Measurements from ENCODE around the gene HILPDA. TPM values are rescaled to one million over a fixed set of nuclear protein-coding genes. Genes with fewer than 3 reads are reported as not detected.

Gene HILPDA
- total and polyA plus RNA-seq, 9 of the 15 experiments (the other 6 are each of a cell fraction or from before 2014, with no cell fraction given), result 8.3 to 71.8 (median 23.5) TPM

DNA sequence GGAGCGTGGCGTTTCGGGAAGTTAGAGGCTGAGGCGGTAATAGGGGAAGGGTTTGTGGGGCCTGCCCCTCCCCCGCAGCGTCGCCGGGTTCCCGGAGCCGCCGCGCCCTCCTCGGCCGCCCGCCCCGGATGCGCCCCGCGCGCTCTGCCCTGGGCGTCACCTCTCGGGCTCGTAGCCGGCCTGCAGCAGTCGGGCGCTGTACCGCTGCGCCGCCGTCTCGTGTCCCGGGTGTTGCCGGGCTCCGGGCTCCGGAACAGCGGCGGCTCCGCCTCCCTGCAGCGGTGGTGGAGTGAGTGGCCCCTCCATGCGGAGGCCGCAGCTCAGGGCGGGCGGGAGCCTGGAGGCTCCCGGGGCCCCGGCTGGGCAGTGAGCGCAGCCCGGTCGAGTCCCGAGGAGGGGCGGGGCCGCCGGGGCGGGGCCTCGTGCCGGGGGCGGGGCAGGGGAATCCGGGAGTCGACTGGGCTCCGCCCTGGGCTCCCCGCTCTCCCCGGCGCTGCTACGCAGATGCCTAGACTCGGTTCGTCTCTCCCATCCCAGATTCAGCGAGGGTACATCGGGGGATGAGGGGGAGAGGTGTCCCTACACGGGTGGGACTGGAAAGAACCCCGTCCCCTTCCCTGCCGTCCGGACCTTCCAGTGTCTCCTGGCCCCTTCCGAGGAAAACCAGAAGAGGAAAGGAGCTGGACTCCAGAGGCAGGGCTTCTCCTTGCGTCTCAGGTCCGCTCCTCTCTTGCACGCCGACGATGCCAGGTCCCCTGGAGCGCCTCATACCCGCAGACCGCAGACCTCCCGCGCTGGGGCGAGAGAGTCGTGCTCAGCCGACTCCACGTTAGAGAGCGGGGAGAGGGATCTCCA lies 45.9 kb upstream of the HILPDA start, which contains the start of gene IMPDH1:
Gene IMPDH1, minus strand, starts transcription at position 387 of the 855 bp plus-strand sequence. Its CDS starts 81 bp downstream, at position 306.
- no peaks in the 10 kb centered on the region for H3K27me3 ChIP-seq (ENCODE audit: control insufficient read depth in 2 of 2, insufficient read depth in 2 of 2, low read length in 2 of 2)
- H4K20me1 ChIP-seq (replicated peaks; ENCODE audit: control insufficient read depth, insufficient read depth, low read length), result no peaks in the 10 kb centered on the region
- peak within 1 kb of the TSS; percentile 72 for H3K27ac ChIP-seq (ENCODE audit: extremely low read depth, low read depth, low read length)
- POLR2A ChIA-PET, result interaction anchor here (0.5 to 2.7 kb wide), 6 partner anchors 9 to 470 kb away, joined by 3 to 10 read pairs (median 3); partner anchors contain the start of gene RBM28
- peaks cover 41 to 55% of the 10 kb centered on the region in 2 experiments for H3K4me1 ChIP-seq (replicated peaks in 1 of 2; ENCODE audit: control insufficient read depth in 2 of 2, insufficient read depth in 2 of 2, low read length in 2 of 2)
- WGBS (ENCODE audit: insufficient coverage, low coverage, missing lambda C conversion rate), result under 1% methylated on average over 79 of the region's 87 CpGs
- BruUV-seq (replicated peaks), result TSS peak; percentile 78
- ATAC-seq (peak; percentile 89), FAIRE-seq (peak; percentile 40), DNase-seq (ENCODE audit: extremely low read depth in 1 of 4, low spot score in 3 of 4) (peak; percentile 89 to 100 (median 99))
- peak within 1 kb of the TSS; percentile 96 for H3K4me2 ChIP-seq (ENCODE audit: insufficient read depth, low read length)
- in situ Hi-C loops (cut with MboI) (no loop called here), intact Hi-C loops (cut with micrococcal nuclease) (no loop called here)
- H3K9me1 ChIP-seq (ENCODE audit: control insufficient read depth, insufficient read depth, low read length), result no peaks in the 10 kb centered on the region
- no peaks in the 10 kb centered on the region for H3K9me3 ChIP-seq (replicated peaks; ENCODE audit: control insufficient read depth, insufficient read depth, low read depth, low read length)
- H2AFZ ChIP-seq (ENCODE audit: low read depth, low read length), result peak within 1 kb of the TSS; percentile 97
- peaks cover 15% of the 10 kb centered on the region for H3K79me2 ChIP-seq (ENCODE audit: control insufficient read depth, insufficient read depth, low read length)
- peak within 1 kb of the TSS; percentile 49 for H3K4me3 ChIP-seq
- H3K36me3 ChIP-seq (ENCODE audit: control insufficient read depth, insufficient read depth, low read length), result no peaks in the 10 kb centered on the region
- CTCF ChIA-PET (ENCODE audit: low intra/inter-chr PET ratio), result interaction anchor here (0.7 kb wide), 1 partner anchor 17 kb away, joined by 3 read pairs; no protein-coding TSS in a partner anchor
- peak within 1 kb of the TSS; percentile 79 to 94 for H3K9ac ChIP-seq (ENCODE audit: insufficient read depth in 1 of 2, low read depth in 2 of 2, low read length in 2 of 2)
- TF ChIP-seq ZNF436 (CRISPR knock-in tag; IDR thresholded peaks at IDR 0.05) (no peak), SMARCB1 (IDR thresholded peaks at IDR 0.05; ENCODE audit: insufficient read length, low read depth) (no peak), ZNF347 (CRISPR knock-in tag; IDR thresholded peaks at IDR 0.05; ENCODE audit: low read depth) (no peak), L3MBTL2 (IDR thresholded peaks at IDR 0.05) (peak; percentile 87), PHF21A (IDR thresholded peaks at IDR 0.05; ENCODE audit: borderline replicate concordance, low read depth) (no peak), ZZZ3 (IDR thresholded peaks at IDR 0.05) (no peak), ZBTB17 (CRISPR knock-in tag; IDR thresholded peaks at IDR 0.05) (peak; percentile 29; the same call in 1 of the 2 replicates), ZNF551 (CRISPR knock-in tag; IDR thresholded peaks at IDR 0.05) (no peak), ZNF79 (CRISPR knock-in tag; IDR thresholded peaks at IDR 0.05; ENCODE audit: low read depth) (no peak), SP1 (CRISPR knock-in tag; IDR thresholded peaks at IDR 0.05) (no peak; the same call in 1 of the 2 replicates), STAG1 (CRISPR knock-in tag; IDR thresholded peaks at IDR 0.05; ENCODE audit: borderline replicate concordance) (no peak), EWSR1 (IDR thresholded peaks at IDR 0.05; ENCODE audit: borderline replicate concordance, low read depth, partially characterized antibody) (no peak), NCOA6 (IDR thresholded peaks at IDR 0.05) (peak; percentile 75), MBD2 (IDR thresholded peaks at IDR 0.05; ENCODE audit: borderline replicate concordance, low read depth) (peak; percentile 42; the same call in 1 of the 2 replicates), COPS2 (conservative IDR thresholded peaks at IDR 0.05) (no peak), TAF9B (IDR thresholded peaks at IDR 0.05; ENCODE audit: partially characterized antibody) (no peak), SOX6 (IDR thresholded peaks at IDR 0.05) (peak; percentile 67), ZNF140 (CRISPR knock-in tag; IDR thresholded peaks at IDR 0.05) (no peak)
- TF ChIP-seq, protein P1, sequence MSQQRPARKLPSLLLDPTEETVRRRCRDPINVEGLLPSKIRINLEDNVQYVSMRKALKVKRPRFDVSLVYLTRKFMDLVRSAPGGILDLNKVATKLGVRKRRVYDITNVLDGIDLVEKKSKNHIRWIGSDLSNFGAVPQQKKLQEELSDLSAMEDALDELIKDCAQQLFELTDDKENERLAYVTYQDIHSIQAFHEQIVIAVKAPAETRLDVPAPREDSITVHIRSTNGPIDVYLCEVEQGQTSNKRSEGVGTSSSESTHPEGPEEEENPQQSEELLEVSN (IDR thresholded peaks at IDR 0.05; ENCODE audit: borderline replicate concordance in 1 of 2, extremely low read depth in 1 of 2, insufficient read depth in 1 of 2, insufficient read length in 1 of 2, low read depth in 1 of 2, low read length in 1 of 2, poor library complexity in 1 of 2, severe bottlenecking in 1 of 2), result peak; percentile 61 to 65
- TF ChIP-seq, protein P2, sequence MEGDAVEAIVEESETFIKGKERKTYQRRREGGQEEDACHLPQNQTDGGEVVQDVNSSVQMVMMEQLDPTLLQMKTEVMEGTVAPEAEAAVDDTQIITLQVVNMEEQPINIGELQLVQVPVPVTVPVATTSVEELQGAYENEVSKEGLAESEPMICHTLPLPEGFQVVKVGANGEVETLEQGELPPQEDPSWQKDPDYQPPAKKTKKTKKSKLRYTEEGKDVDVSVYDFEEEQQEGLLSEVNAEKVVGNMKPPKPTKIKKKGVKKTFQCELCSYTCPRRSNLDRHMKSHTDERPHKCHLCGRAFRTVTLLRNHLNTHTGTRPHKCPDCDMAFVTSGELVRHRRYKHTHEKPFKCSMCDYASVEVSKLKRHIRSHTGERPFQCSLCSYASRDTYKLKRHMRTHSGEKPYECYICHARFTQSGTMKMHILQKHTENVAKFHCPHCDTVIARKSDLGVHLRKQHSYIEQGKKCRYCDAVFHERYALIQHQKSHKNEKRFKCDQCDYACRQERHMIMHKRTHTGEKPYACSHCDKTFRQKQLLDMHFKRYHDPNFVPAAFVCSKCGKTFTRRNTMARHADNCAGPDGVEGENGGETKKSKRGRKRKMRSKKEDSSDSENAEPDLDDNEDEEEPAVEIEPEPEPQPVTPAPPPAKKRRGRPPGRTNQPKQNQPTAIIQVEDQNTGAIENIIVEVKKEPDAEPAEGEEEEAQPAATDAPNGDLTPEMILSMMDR (IDR thresholded peaks at IDR 0.05 in 2 of 3, conservative IDR thresholded peaks at IDR 0.05 in 1 of 3; ENCODE audit: insufficient read depth in 2 of 3, low read depth in 1 of 3, low read length in 3 of 3), result no peak

Measured in K562 (cell line).